Effector CD8-positive, alpha-beta T cell (primary cell): ENCODE results near the gene ITK.
A peak's percentile ranks its signal among the peaks of the same experiment; 100 is the strongest.

Experiments
- DNase-seq: peaks from one replicate; lab custom pipeline; 2025; lab: John Stamatoyannopoulos, UW

ITK gene

DNA sequence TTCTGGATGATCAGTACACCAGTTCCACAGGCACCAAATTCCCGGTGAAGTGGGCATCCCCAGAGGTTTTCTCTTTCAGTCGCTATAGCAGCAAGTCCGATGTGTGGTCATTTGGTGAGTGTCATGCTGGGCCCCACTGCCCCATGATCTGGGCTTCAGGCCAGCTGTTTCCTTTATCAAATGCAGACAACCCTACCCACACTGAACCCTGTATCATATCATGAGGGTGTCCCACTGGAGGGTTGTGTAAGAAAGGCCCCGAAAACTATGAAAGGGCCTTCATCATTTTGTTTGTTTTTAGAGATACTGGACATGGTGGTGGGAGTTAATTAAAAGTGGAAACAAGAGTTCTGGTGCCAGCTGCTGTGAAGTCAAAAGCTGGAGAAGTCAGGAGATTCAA is 65.2 kb downstream of the ITK start:
- DNase-seq: no peak

- DNase-seq: no peak
These were observed 66.6 kb downstream of the ITK start for GRCh38 chr5:157247267-157247666.

- no peak for DNase-seq
These were observed 68.3 kb downstream of the ITK start for GRCh38 chr5:157248821-157249470.

- peak; percentile 35 for DNase-seq
These were observed 72.2 kb downstream of the ITK start for GRCh38 chr5:157252711-157253465.

DNA sequence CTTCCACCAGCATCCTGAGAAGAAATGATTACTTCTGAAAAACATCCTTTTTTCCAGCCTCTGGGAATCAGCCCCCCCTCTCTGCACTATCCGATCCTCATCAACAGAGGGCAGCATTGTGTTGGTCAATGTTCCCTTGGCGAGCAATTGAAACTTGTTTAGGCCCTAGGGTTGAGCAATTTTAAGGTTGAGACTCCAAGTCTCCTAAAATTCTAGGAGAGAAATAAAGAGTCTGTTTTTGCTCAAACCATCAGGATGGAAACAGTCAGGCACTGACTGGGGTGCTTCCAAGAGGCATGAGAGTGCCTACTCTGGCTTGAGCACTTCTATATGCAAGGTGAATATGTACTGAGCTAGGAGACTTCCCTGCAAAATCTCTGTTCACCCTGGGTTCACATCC is 72.9 kb downstream of the ITK start:
- peak; percentile 15 for DNase-seq

DNA sequence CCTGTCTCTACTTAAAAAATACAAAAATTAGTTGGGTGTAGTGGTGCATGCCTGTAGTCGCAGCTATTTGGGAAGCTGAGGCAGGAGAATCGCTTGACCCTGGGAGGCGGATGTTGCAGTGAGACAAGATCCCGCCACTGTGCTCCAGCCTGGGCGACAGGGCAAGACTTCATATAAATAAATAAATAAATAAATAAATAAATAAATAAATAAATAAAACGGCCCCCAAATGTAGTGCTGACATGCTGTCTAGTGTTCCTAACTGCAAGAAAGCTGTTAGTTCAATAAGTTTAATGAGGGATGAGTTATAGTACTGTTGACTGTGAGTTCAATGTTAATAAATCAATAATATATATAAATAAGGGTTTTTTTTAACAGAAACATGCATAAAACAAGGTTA is 77.8 kb downstream of the ITK start:
- no peak for DNase-seq

GRCh38 chr5:157259699-157260098 is 79.1 kb downstream of the ITK start:
- no peak for DNase-seq

GRCh38 chr5:157263496-157264090 is 83.0 kb downstream of the ITK start:
- DNase-seq: no peak

- DNase-seq: peak; percentile 74
These were observed 85.2 kb downstream of the ITK start, which contains the start of gene CYFIP2 for GRCh38 chr5:157265714-157266285. TSS of gene CYFIP2 (plus strand) at chr5:157266123. CDS start at chr5:157285362, 19,239 bp downstream.

- peak; percentile 44 for DNase-seq
These were observed 85.8 kb downstream of the ITK start for GRCh38 chr5:157266286-157267007.

- DNase-seq: no peak
These were observed 86.4 kb downstream of the ITK start for GRCh38 chr5:157267025-157267424.

DNA sequence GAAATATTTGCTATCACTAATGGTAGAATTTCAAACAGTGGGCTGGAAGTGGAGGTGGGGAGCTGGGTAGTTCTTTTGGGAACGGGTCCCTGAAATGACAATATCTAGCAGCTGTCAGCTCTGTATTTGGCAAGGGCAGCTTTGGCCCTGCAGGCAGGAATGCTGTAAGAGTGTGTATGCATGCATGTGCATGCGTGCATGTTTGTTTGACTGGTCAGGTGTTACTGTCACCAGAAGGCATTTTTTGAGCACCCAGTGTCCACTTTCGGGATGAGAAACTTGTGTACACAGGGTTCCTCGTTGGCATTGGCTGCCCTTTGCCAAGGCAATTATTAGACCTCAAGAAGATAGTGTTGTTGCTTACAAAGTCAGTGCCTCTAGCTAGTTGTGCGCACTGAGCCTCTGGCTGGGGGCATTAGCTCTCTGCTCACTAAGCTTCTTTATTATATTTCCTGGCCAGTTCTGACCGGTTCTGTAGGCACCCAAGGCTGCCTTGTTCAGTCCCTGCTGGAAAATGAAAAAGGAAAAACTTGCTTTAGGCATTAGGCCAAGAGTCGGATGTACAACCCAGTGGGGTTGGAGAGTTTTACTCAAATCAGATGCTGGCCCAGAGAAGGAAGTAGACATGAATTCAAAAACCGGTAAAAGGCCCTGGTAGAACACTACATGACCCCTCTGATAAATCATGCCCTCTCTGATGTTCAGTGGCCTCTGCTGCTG is 87.3 kb downstream of the ITK start:
- no peak for DNase-seq

DNA sequence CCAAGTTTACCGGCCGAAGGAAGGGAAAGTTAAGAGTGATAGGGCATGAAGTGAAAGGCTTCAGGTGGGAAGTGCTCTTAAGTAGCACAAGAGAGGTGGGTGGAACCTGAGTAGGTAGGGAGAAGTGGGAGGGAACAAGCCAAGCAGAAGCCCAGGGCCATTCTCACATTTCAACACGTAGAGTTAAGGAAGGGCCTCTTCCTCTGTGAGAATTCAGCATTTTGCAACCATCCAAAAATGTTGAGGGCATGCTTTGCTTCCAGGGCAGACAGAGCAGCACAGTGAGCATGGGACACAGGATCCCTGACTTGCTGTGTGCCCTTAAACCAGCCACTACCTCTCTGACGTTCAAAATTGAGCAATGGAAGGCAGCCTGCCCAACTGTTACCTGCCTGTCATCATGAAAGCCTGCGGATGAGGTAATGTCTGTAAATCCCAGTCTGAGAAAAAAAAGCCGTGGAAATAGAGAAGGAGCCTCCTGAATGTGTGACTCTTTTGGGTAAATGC is 88.6 kb downstream of the ITK start:
- DNase-seq: no peak

DNA sequence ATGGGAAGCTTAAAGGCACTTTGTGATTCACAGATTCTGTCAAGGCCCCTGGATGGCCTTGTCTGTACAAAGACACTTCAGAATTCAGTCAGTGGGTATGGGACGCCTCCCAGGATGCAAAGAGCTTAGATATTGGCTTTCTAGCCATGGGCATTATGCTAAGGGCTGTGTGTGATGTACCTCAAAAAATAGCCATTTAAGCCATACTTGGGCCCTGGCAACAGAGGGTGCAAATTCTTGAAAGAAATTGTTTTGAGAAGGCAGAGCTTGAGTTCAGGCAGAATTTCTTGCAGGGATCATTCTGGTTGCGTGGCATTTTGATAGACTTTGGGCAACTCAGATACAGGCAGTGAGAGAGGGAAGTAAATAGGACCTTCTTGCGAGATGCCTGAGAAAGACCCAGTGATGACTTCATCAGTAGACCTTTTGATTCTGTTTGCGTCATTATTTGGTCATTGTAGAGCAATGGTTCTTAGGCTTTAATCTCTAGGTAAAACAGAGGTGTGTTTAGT is 89.2 kb downstream of the ITK start:
- DNase-seq: no peak

GRCh38 chr5:157270771-157271170 is 90.1 kb downstream of the ITK start:
- DNase-seq: no peak

DNA sequence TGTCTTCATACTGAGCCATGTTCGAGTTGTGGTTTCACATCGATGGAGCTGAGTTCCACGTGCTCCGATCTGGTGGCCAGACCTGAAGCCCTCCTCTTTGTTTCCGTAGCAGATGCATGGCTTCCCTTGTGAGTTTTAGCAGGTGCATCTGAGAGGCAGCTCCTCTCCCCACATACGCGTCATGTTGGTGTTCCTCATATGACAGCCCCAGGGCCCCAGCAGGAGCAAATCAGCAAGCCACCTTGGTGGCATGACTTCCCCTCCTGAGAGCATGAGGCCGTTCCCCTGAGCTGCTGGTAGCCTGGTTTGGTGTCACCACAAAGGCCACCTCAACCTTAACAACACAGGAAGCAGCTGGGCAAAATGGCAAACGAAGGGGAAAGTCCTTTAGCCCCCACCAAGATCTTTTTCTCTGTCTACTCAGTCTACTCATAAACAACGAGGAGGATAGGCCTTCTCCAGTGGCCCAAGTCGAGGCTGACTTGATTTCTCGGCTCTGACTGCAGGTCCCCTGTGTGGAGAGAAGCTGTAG is 91.2 kb downstream of the ITK start:
- DNase-seq: peak; percentile 70

DNA sequence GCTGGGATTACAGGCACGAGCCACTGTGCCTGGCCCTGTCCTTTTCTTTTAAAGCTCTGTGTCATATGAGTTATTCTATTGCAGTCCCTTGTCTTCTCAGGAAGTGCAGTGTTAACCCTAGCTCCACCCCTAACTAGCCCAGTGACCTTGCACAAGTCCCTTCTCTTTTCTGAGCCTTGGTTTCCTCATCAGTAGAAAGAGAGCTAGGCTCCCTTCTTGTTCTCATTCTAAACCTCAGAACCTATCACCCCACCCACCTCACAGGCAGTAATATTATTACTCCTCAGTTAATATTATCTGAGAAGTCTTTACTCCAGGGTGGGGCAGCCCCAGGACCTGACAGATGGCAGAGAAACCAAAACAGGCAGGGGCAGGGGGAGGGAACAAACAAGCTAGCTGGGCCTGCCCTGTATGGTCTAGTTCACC is 92.5 kb downstream of the ITK start:
- DNase-seq: no peak

DNA sequence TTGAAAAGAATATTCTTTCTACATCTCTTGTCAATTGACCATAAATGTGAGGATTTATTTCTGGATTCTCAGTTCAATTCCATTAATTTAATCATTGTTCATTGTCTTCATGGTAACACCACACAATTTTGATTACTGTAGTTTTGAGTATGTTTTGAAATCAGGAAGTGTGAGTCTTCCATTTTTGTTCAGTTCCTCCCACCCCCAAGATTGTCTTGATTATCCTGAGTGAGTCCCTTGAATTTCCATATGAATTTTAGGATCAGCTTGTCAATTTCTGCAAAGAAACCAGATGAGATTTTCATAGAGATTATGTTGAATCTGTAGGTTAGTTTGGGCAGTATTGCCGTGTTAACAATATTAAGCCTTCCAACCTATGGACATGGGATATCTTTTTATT is 94.8 kb downstream of the ITK start:
- no peak for DNase-seq

DNA sequence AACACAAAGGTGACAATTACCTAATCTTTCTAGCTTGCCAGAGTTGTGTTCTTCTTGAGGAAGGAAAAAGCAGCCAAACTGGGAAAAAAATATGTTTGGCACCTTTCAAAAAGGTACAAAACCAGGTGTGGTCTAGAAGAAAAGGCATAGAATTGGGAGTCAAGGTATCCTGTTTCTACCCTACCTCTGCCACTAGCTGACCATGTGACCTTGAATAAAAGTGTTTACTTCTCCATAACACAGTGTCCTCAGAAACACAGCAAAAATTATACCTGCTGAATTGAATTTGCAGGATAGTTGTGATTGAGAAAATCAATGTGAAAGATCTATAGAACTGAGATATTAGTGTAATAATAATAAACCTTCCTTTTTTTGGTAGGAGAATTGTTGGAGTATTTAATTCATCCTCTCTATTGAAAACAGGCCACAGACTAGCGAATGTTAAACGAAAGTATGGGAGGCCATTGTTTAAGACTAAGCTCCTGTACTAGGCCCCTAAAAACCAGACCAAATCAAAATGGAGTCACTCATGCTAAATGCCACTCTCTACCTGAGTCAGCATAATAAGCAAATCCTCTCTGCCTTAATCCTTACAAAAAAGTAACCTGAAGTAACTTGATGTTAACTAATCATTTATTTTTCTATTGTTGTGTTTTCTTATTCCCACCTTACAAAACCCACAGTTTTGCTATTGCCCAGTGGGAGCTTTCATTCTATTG is 97.8 kb downstream of the ITK start:
- no peak for DNase-seq
